ENCODE results near the gene IL17RA. TPM values are rescaled to one million over a fixed set of nuclear protein-coding genes. Genes with fewer than 3 reads are reported as not detected.
"Not testable (repeated sequence)": the region's sequence is repeated elsewhere in the genome, so short reads cannot be mapped to it uniquely, and the experiment has no call there.

The IL17RA gene
- polyA plus RNA-seq (ENCODE audit: insufficient read depth in 1 of 5, insufficient read length in 5 of 5, low replicate concordance in 1 of 5), result 10 to 100 TPM in 1 of 5 donors, 1 to 10 TPM in 4; 7.5 to 10.1 (median 8.7) TPM
- long read RNA-seq, donor 1, result 0 reads
- long read RNA-seq, donor 2, result 0 reads
- long read RNA-seq, donor 3, result 0 reads
- long read RNA-seq, donor 4, result 0 reads
- long read RNA-seq, donor 5, full-length matches to known transcripts, result 1 of 1 reads
- long read RNA-seq, donor 5, partial matches to known transcripts, result 0 of 1 reads
- long read RNA-seq, donor 5, other reads (novel, unspliced or antisense), result 0 of 1 reads
- long read RNA-seq, donor 6, result 0 reads
- long read RNA-seq, donor 7, result 0 reads
- long read RNA-seq, donor 8, result 0 reads

GRCh38 chr22:17084554-17085276 lies at the start of gene IL17RA:
Gene IL17RA, plus strand, starts transcription at chr22:17085000. Its CDS starts 92 bp downstream, at chr22:17085092.
- peak; percentile 86 to 87 for DNase-seq

- DNase-seq, result no peak
These were observed 49.6 kb upstream of the IL17RA start for GRCh38 chr22:17035246-17035645.

- not testable (repeated sequence) for DNase-seq
These were observed 48.6 kb upstream of the IL17RA start for GRCh38 chr22:17035976-17036841.

GRCh38 chr22:17036842-17037711 lies 47.7 kb upstream of the IL17RA start:
- DNase-seq, result not testable (repeated sequence)

- DNase-seq, result no peak
These were observed 41.3 kb upstream of the IL17RA start for GRCh38 chr22:17043521-17043920.

GRCh38 chr22:17046566-17047348 lies 38.0 kb upstream of the IL17RA start:
- DNase-seq, result no peak

GRCh38 chr22:17047656-17048055 lies 37.1 kb upstream of the IL17RA start:
- no peak for DNase-seq

GRCh38 chr22:17056058-17056457 lies 28.7 kb upstream of the IL17RA start:
- DNase-seq, result no peak

GRCh38 chr22:17056807-17057206 lies 28.0 kb upstream of the IL17RA start:
- DNase-seq, result no peak

GRCh38 chr22:17057959-17058814 lies 26.6 kb upstream of the IL17RA start:
- DNase-seq, result peak; percentile 26 to 62

GRCh38 chr22:17060126-17060525 lies 24.7 kb upstream of the IL17RA start:
- DNase-seq, result no peak

- DNase-seq, result peak; percentile 26 to 31
These were observed 21.2 kb upstream of the IL17RA start for GRCh38 chr22:17063411-17064106.

- no peak for DNase-seq
These were observed 20.2 kb upstream of the IL17RA start for GRCh38 chr22:17064498-17065100.

- no peak for DNase-seq
These were observed 19.4 kb upstream of the IL17RA start for GRCh38 chr22:17065433-17065832.

GRCh38 chr22:17072877-17073276 lies 11.9 kb upstream of the IL17RA start:
- no peak for DNase-seq

GRCh38 chr22:17074648-17075002 lies 10.2 kb upstream of the IL17RA start:
- DNase-seq, result no peak

- no peak for DNase-seq
These were observed 7.5 kb upstream of the IL17RA start for GRCh38 chr22:17077255-17077654.

- DNase-seq, result no peak
These were observed 5.2 kb upstream of the IL17RA start for GRCh38 chr22:17079572-17079971.

Measured in right lung (tissue), 10 donors.